H1 (cell line): Measurements from ENCODE around the gene ARPP21.

Source experiments
- BRCA1 ChIP-seq: IDR thresholded peaks from 2 replicates; pipeline ENCODE4 v1.6.1; 2012; ENCODE audit warnings: low read depth, low read length, improper control_type of control experiment
- CHD2 ChIP-seq: IDR thresholded peaks from 2 replicates; pipeline ENCODE4 v1.6.1; 2012; ENCODE audit warnings: low read length, improper control_type of control experiment
- CTCF ChIP-seq, 3 experiments: IDR thresholded peaks; 1 replicate in 2 of 3; 2 replicates in 1 of 3; pipeline versions ENCODE4 v1.5.1 to v1.6.1; 2011; ENCODE audit warnings: low read length in 3 of 3, mild to moderate bottlenecking in 3 of 3, inconsistent platforms in 2 of 3, low read depth in 1 of 3, moderate library complexity in 1 of 3; ENCODE audit not compliant: insufficient read depth in 1 of 3; ENCODE audit errors: control extremely low read depth in 1 of 3
- EZH2 ChIP-seq: fragments of 200-600 bp; sonication (generic); IDR thresholded peaks from 2 replicates; pipeline ENCODE4 v1.7.1; 2012; ENCODE audit warnings: low read depth, mild to moderate bottlenecking, moderate library complexity, low read length, inconsistent platforms; ENCODE audit not compliant: severe bottlenecking
- HDAC6 ChIP-seq: IDR thresholded peaks from one replicate; pipeline ENCODE4 v1.7.1; 2012; ENCODE audit warnings: low read depth, mild to moderate bottlenecking, inconsistent platforms, low read length, moderate library complexity
- MAX ChIP-seq: IDR thresholded peaks from 2 replicates; pipeline ENCODE4 v1.6.1; 2012; ENCODE audit warnings: inconsistent platforms
- NRF1 ChIP-seq: IDR thresholded peaks from 2 replicates; pipeline ENCODE4 v1.6.1; 2011; ENCODE audit warnings: mild to moderate bottlenecking, low read depth, low read length, improper control_type of control experiment
- POLR2A ChIP-seq, 2 experiments: IDR thresholded peaks; 1 replicate in 1 of 2; 2 replicates in 1 of 2; pipeline ENCODE4 v1.6.1; 2011; ENCODE audit warnings: low read depth in 2 of 2, low read length in 2 of 2, mild to moderate bottlenecking in 2 of 2; ENCODE audit errors: control extremely low read depth in 1 of 2
- POLR2AphosphoS5 ChIP-seq: IDR thresholded peaks from 2 replicates; pipeline ENCODE4 v1.6.1; 2011; ENCODE audit warnings: low read depth, low read length
- RFX5 ChIP-seq: IDR thresholded peaks from 2 replicates; pipeline ENCODE4 v1.6.1; 2011; ENCODE audit warnings: low read depth, low read length, improper control_type of control experiment, borderline replicate concordance

- TF ChIP-seq POLR2A (IDR thresholded peaks at IDR 0.05; ENCODE audit: control extremely low read depth in 1 of 2, low read depth in 2 of 2, low read length in 2 of 2), result no peak
- TF ChIP-seq EZH2, result no peak
- no peak for TF ChIP-seq CTCF (IDR thresholded peaks at IDR 0.05; ENCODE audit: control extremely low read depth in 1 of 3, insufficient read depth in 1 of 3, low read depth in 1 of 3, low read length in 3 of 3)
- no peak for TF ChIP-seq MAX
- no peak for TF ChIP-seq NRF1
- no peak for TF ChIP-seq RFX5
- no peak for TF ChIP-seq BRCA1
- TF ChIP-seq POLR2AphosphoS5, result no peak
- TF ChIP-seq HDAC6, result no peak
- no peak for TF ChIP-seq CHD2
These were observed 39.4 kb downstream of the ARPP21 start for GRCh38 chr3:35678643-35679161.
